Stimulated activated CD8-positive, alpha-beta memory T cell treated with anti-CD3 and anti-CD28 coated beads, Interleukin-4, amount 100 ng/mL, for 1 hour (primary cell): Measurements from ENCODE around the gene CD200R1L.

ENCODE experiments used
- DNase-seq, 2 donors: peaks; one replicate each; pipeline ENCODE4 v3.0.0-alpha.2; 2020; ENCODE audit warnings: low read depth in 2 of 2, low spot score in 1 of 2

Gene CD200R1L

GRCh38 chr3:112822064-112823055, 24.3 kb downstream of the CD200R1L start:
- DNase-seq: no peak

DNA sequence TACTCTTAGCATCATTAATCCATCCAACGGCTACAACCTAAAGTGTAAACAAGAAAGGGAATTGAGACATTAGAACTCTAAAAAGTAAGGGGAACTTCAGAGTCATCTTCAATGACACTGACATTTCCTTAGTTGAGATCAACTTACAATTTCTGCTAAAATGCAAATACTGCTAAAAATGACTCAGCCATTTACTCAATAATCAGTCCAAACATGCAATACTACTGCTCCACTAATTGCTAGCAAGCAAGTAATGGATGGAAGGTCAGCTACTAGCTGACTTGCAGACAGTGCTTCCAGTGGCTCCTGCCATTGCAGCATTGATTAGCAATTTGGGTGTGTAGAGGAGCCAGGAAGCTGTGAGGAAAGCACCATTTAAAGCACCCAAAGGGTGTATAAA, 28.4 kb downstream of the CD200R1L start:
- DNase-seq: no peak

DNA sequence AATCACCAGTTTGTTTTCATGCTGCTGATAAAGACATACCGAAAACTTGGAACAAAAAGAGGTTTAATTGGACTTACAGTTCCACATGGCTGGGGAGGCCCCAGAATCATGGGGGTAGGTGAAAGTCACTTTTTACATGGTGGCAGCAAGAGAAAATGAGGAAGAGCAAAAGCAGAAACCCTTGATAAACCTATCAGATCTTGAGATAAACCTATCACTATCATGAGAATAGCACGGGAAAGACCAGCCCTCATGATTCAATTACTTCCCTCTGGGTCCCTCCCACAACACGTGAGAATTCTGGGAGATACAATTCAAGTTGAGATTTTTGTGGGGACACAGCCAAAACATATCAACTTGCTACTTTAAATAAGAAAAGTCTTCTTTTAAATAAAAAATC, 28.9 kb downstream of the CD200R1L start:
- DNase-seq: no peak

- DNase-seq: no peak
Measured at GRCh38 chr3:112817271-112817670, 29.4 kb downstream of the CD200R1L start.

- no peak for DNase-seq
Measured at GRCh38 chr3:112815981-112816380, 30.7 kb downstream of the CD200R1L start.

- no peak for DNase-seq
Measured at GRCh38 chr3:112814266-112814665, 32.4 kb downstream of the CD200R1L start.

DNA sequence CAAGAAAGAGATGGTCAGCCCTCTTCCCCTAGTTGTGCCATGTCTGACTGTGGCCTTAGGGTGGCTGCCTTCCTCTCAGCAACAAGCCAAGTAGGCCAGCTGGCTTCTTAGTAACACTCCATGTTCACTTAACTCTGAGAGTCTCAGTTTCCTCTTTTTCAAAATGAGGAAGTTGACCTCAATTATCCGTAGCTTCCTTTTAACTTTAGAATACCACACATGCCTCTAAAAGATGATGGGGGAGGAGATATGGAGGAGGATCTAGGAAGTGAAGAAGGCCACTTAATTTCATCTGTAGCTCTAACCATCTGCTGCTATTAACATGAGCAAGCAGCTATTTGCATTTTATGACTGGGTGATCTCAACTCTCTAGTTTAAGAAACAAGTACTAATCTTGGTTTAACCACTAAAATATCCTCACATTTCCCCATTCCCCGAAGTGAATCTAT, 32.9 kb downstream of the CD200R1L start:
- DNase-seq: no peak

DNA sequence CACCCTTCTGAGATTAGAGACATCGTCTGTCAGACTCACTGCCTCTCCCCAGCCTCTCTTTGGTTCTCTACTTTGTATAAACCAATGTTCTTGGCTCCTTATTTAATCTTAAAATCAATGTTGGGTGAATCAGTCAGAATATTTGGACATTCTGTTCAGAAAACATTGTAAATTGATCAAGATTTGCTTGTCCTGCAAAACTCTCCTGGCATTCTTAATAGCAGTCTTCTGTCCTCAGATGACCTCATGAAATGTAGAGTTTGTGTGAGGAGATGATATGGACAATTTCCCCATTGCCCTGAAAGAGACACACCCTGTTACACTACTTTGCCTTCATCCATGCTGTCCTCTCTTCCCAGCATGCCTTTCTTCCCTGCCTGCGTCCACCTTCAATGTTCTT, 33.6 kb downstream of the CD200R1L start:
- DNase-seq: no peak

DNA sequence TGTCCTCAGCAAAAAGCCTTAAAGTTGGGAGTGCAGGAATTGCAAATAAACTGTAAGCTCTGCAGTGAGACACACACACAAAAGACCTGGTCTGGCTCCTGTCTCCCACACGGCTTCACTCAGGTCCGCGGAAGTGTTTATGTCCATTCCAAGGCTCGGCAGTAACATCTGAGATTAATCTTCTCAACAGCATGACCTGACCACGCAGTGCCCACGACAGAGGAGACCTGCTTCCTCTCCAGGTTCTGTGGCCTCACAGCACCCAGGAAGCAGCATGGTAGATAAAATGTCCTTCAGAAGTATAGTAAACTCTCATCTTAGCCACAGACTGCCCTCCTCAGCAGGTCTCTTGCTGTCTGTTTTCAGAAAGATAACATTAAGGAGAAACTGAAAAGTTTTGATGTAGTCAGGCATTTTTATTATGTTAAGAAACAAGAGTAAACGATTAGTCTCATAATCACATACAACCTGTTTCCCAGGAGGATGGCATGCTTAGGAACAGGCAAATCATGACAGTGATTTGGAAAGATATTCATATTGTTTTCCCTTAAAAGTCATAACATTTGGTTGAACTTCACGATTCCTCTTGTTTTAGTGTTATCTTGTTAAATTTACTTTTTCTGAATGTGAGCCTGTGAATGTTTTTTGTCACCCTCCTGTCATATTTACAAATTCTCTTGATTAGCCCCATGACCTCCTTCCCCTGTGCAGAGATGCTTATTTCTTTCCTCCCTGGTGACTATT, 34.6 kb downstream of the CD200R1L start:
- DNase-seq: no peak

GRCh38 chr3:112811131-112811884, 35.4 kb downstream of the CD200R1L start:
- no peak for DNase-seq

DNA sequence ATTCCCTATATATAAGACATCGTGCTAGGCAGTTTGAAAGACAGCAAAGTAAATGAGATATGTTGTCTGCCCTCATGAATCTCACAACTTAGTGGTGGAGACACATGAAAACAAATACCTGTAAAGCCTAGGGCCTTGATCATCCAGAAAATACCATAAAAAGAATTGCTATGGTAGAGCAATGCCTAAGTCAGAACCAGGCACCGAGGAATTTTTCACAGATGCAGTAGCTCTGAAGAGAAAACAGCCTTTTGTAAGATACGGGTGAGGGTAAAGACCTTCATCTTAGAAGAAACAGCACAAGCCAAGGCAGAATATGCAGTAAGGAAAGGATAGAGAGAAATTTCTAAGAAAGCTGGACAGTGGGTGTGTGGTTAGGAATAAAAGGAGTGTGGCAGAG, 36.1 kb downstream of the CD200R1L start:
- no peak for DNase-seq

DNA sequence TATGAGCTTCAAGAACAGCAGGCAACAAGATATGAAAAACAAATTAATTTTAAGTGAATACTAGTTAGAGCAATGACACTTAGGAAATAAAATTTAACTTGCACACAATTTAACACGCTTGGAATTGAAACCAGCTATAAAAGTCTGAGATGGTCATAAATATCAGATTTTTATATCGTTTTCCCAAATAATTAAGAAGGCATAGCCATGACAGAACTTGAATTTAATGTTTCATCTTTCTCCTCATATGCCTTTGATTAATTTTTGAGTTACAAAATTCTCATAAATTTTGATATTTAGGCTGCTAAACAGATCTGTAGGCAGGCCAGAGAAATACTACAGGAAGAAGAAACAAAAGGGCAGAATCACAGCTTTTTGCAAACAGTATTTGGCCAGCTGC, 38.5 kb downstream of the CD200R1L start:
- no peak for DNase-seq

DNA sequence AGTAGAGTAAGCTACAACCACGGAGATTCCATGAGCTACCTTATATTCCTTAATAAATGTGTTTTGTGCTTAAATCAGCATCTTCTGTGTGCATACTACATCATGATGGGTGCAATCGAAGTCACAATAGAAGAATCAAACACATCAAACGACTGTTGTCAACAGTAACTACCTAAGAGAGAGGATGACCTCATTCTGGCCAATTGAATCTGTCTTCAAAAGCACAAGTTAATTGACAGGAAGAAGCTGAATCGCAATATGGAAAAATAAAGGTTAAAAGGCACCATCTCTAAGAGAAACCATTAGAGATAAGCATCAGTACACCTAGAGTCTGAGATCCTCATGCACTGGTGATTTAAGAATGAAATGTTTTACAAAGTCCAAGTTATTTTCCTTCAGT, 39.0 kb downstream of the CD200R1L start:
- no peak for DNase-seq

GRCh38 chr3:112806903-112807302, 39.8 kb downstream of the CD200R1L start:
- no peak for DNase-seq

DNA sequence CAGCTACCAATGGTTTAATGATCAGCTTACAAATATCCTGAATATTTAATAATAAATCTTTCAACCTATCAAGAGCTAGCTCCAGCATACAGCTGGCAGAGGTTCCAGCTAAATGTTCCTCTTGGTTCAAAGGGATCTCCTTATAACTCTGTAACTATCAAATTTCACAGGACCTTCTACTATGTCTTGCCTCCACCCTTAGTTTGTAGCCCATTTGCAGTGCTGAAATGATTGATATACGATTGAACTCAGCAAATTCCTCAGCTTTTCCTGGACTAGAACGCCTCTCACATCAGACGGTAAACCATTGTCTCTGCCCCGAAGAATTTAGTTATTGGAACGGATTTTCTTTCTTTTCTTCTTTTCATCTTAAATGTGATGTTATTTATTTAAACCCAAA, 41.5 kb downstream of the CD200R1L start:
- DNase-seq: no peak

DNA sequence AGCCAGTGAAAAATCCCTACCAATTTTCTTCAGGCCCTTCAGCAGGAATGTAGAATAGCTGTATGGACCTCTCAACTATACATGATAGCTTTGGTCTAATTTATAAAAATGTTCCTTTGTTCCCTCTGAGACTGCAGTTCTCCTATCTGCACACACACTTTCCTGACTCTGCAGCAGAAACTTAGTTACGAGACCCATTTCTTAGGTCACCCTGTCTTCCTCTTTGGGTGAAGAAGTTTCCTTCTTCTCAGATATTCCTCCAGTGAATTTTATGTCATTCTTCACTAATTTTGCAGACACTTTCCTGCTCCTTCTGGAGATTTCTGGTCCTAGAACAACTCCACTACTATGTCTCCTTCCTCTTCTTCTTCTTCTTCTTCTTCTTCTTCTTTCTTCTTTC, 42.6 kb downstream of the CD200R1L start:
- no peak for DNase-seq

DNA sequence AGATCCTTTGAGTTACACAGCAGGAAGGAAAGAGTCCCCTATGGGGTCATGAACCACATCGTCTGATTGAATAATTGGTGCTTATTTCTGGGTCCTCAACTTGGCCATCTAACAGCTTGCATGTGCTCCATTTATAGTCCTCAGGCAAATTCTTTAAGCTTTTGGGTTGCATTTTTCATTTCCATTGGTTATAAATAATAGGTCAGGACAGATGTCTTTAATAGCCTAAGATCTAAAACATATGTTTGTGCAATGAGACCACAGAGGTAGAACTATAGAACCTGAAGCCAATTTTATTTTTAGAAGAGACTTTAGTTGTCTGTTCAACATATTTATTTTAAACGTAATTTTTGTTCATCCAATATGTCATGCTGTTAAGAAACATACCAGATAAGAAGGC, 43.2 kb downstream of the CD200R1L start:
- no peak for DNase-seq

GRCh38 chr3:112802338-112802737, 44.3 kb downstream of the CD200R1L start:
- DNase-seq: no peak

DNA sequence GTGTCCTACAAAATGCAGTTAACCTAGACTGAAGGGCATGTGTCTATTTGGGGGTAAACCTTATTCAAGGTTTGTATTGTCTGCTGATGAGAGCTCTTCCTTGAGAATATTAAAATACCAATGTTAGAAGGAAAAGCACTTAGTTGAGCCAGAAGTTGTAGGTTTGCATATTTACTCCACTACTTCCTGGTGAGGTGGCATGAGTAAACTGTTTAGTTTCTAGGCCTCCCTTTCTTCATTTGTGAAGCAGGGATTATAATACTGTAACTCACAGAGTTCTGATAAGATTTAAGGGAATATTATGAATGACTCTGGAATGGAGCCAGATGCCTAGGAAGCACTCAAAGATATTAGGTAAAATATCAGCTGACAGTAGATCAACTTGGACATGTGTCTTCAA, 46.7 kb downstream of the CD200R1L start:
- DNase-seq: no peak

DNA sequence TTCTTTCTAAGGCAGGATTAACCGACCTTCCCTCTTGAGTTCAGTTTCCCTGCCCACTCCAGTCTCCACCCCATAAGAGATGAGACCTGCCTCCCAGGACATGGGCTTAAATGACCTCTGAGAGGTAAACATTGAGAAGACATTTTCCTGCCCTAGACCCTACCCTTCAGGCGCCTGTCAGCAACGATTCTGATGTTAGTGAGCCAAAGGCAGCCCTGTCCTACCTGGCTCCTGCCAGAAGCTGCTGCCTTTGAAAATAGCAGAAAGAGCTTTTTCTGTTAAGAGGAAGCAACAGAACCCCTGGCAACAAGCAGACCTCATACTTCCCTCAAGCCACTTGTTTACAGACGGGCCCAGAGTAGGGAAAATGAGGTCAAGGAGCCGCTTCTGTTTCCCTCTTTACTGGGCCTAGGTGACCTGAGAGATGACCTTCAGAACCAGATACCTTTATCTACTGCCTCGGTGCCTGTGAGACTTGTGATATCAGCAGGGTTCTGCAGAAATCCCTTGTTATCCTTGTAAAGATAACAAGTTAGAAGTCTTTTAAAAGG, 52.0 kb downstream of the CD200R1L start:
- DNase-seq: no peak
